Suprapubic skin (tissue), 4 donors: ENCODE results near the gene DBT.

Source experiments
- POLR2A ChIP-seq, 2 donors: fragments of 450-650 bp; IDR thresholded peaks; one replicate each; pipeline ENCODE4 v1.6.1; 2017; ENCODE audit warnings: antibody characterized with exemption in 2 of 2, mild to moderate bottlenecking in 2 of 2, moderate library complexity in 2 of 2
- POLR2AphosphoS5 ChIP-seq, 3 donors: sonication (generic); formaldehyde crosslinking; IDR thresholded peaks; one replicate each; pipeline ENCODE4 v1.6.1; 2017; ENCODE audit warnings: antibody characterized with exemption in 3 of 3

GRCh38 chr1:100164216-100164615 lies 85.4 kb downstream of the DBT start:
- TF ChIP-seq POLR2AphosphoS5 (IDR thresholded peaks at IDR 0.05) (no peak), POLR2A (IDR thresholded peaks at IDR 0.05) (no peak)
